GM19193 (cell line): Measurements from ENCODE around the gene DYNLT4.

Experiments
- POLR2A ChIP-seq: IDR thresholded peaks from 4 replicates; pipeline ENCODE4 v1.6.1; 2011; ENCODE audit not compliant: insufficient read depth, insufficient read length; ENCODE audit errors: extremely low read depth

Gene DYNLT4

GRCh38 chr1:44757420-44757819 lies 49.7 kb downstream of the DYNLT4 start:
- TF ChIP-seq POLR2A = peak; percentile 38
